Mesothelial cell of epicardium (in vitro differentiated cells): ENCODE results near the gene TMCC1. TPM values are rescaled to one million over a fixed set of nuclear protein-coding genes. Genes with fewer than 3 reads are reported as not detected.
A peak's percentile ranks its signal among the peaks of the same experiment; 100 is the strongest.

Experiments
- DNase-seq, 2 experiments: peaks; one replicate each; pipeline ENCODE4 v3.0.0; 2021; ENCODE audit warnings: low spot score in 2 of 2; ENCODE audit not compliant: unreplicated experiment in 2 of 2
- H3K27ac Mint-ChIP-seq: 2 replicates; pipeline ENCODE4 v1.8.0; 2021; ENCODE audit warnings: mixed read lengths
- H3K27me3 Mint-ChIP-seq: 2 replicates; pipeline ENCODE4 v1.8.0; 2021; ENCODE audit warnings: low read depth, mixed read lengths
- H3K36me3 Mint-ChIP-seq: 2 replicates; pipeline ENCODE4 v1.8.0; 2021; ENCODE audit warnings: mixed read lengths
- H3K4me1 Mint-ChIP-seq: 2 replicates; pipeline ENCODE4 v1.8.0; 2021; ENCODE audit warnings: mixed read lengths
- H3K4me3 Mint-ChIP-seq: 2 replicates; pipeline ENCODE4 v1.8.0; 2021; ENCODE audit warnings: mild to moderate bottlenecking, moderate library complexity, mixed read lengths
- H3K9me3 Mint-ChIP-seq: 2 replicates; pipeline ENCODE4 v1.8.0; 2021; ENCODE audit warnings: mixed read lengths
- CTCF ChIP-seq: fragments of 200-600 bp; sonication (generic); IDR thresholded peaks from one replicate; pipeline ENCODE4 v1.5.0; 2021; ENCODE audit warnings: antibody characterized with exemption; ENCODE audit not compliant: unreplicated experiment
- total RNA-seq: library from RNA; stranded (reverse); gene quantifications from 3 replicates; pipeline ENCODE4 v1.2.1, GENCODE V29; 2021

Gene TMCC1
- total RNA-seq, 1 donor from 2014 or later = 52.4 TPM

DNA sequence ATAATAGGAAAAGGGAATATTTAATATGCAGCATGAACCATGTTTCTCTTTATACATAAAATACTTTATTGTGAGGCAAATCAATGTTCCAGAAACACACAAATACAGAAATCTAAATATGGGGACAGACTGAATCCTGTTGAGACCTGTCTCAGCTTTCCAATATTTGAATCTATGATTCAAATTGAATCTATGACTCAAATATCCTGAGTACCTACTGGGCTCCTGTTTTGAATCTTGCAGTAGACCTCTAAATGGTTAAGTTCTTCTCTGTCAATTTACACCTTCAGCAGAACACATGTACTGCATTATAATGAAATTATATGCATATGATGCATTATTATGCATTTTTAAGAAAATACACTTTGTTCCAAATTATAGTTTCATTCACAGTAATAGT lies 143.8 kb downstream of the TMCC1 start:
- no peak overlapping the region for H3K27ac Mint-ChIP-seq
- TF ChIP-seq CTCF = no peak
- H3K36me3 Mint-ChIP-seq = peaks cover 22% of the 10 kb centered on the region
- no peak for DNase-seq
- no peak overlapping the region for H3K4me3 Mint-ChIP-seq
- H3K4me1 Mint-ChIP-seq = peaks cover 12% of the 10 kb centered on the region
- peaks cover 19% of the 10 kb centered on the region for H3K9me3 Mint-ChIP-seq
- H3K27me3 Mint-ChIP-seq = no peaks in the 10 kb centered on the region

- H3K27me3 Mint-ChIP-seq = no peaks in the 10 kb centered on the region
- H3K36me3 Mint-ChIP-seq = peaks cover 8% of the 10 kb centered on the region
- H3K4me3 Mint-ChIP-seq = no peak overlapping the region
- TF ChIP-seq CTCF = no peak
- H3K4me1 Mint-ChIP-seq = peaks cover 14% of the 10 kb centered on the region
- DNase-seq = no peak
- no peak overlapping the region for H3K27ac Mint-ChIP-seq
- peaks cover 5% of the 10 kb centered on the region for H3K9me3 Mint-ChIP-seq
These were observed 145.5 kb downstream of the TMCC1 start for GRCh38 chr3:129747992-129748391.

DNA sequence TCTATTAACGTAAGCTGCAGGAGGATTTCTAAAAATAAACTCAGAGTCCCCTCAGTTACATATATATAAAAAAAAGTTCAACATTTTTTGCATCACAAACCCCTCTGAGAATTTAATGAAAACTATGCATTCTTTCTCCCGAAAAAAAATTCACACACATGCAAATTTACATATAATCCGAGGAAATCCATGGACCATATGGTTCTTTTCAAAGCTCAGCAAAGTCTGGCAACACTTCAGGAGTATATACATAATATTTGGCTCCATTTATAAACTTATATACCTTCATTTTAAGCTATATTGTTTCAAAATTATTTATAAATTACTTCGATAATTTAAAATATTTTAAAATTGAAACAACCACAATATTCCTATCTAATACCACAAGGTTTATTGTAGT lies 146.4 kb downstream of the TMCC1 start:
- Mint-ChIP-seq H3K4me1 (peaks cover 23% of the 10 kb centered on the region), H3K36me3 (peaks cover 2% of the 10 kb centered on the region), H3K9me3 (no peaks in the 10 kb centered on the region), H3K4me3 (no peak overlapping the region), H3K27me3 (no peaks in the 10 kb centered on the region), H3K27ac (no peak overlapping the region)
- no peak for DNase-seq
- no peak for TF ChIP-seq CTCF

- Mint-ChIP-seq H3K4me3 (no peak overlapping the region), H3K36me3 (no peaks in the 10 kb centered on the region), H3K9me3 (no peaks in the 10 kb centered on the region), H3K27me3 (no peaks in the 10 kb centered on the region), H3K27ac (no peak overlapping the region), H3K4me1 (peaks cover 28% of the 10 kb centered on the region)
- TF ChIP-seq CTCF = no peak
- DNase-seq = no peak
These were observed 146.9 kb downstream of the TMCC1 start for GRCh38 chr3:129746629-129747028.

- TF ChIP-seq CTCF = no peak
- H3K36me3 Mint-ChIP-seq = no peaks in the 10 kb centered on the region
- peak overlapping the region; percentile 66 for H3K27ac Mint-ChIP-seq
- DNase-seq = no peak
- H3K4me1 Mint-ChIP-seq = peaks cover 33% of the 10 kb centered on the region
- H3K9me3 Mint-ChIP-seq = no peaks in the 10 kb centered on the region
- H3K4me3 Mint-ChIP-seq = no peak overlapping the region
- no peaks in the 10 kb centered on the region for H3K27me3 Mint-ChIP-seq
These were observed 148.3 kb downstream of the TMCC1 start for GRCh38 chr3:129745253-129745652.

- H3K27ac Mint-ChIP-seq = peak overlapping the region; percentile 29
- TF ChIP-seq CTCF = no peak
- no peaks in the 10 kb centered on the region for H3K27me3 Mint-ChIP-seq
- peaks cover 3% of the 10 kb centered on the region for H3K36me3 Mint-ChIP-seq
- DNase-seq = no peak
- no peaks in the 10 kb centered on the region for H3K9me3 Mint-ChIP-seq
- H3K4me1 Mint-ChIP-seq = peaks cover 27% of the 10 kb centered on the region
- H3K4me3 Mint-ChIP-seq = no peak overlapping the region
These were observed 151.7 kb downstream of the TMCC1 start for GRCh38 chr3:129741794-129742193.
